CD4-positive, alpha-beta T cell (primary cell): ENCODE results near the gene PPM1H. TPM values are rescaled to one million over a fixed set of nuclear protein-coding genes. Genes with fewer than 3 reads are reported as not detected.

Source experiments
- ATAC-seq: fragments of 200-7000 bp; cut with Tn5 transposase; one replicate; pipeline ENCODE4 v1.10.0; 2022; ENCODE audit warnings: mild to moderate bottlenecking; ENCODE audit not compliant: poor library complexity
- CTCF ChIA-PET: fragments of 350-600 bp; sonication (Branson Sonifier 250); formaldehyde crosslinking; loops from one replicate; lab custom pipeline; 2021; ENCODE audit warnings: antibody characterized with exemption, inconsistent platforms; lab: Charles Lee
- POLR2A ChIA-PET: fragments of 350-600 bp; sonication (Branson Sonifier 250); formaldehyde crosslinking; loops from one replicate; lab custom pipeline; 2021; ENCODE audit warnings: antibody characterized with exemption, inconsistent platforms; lab: Charles Lee
- DNase-seq, 14 experiments: peaks; one replicate each; pipeline ENCODE4 v3.0.0-alpha.2; 2013 to 2020; ENCODE audit warnings: mixed read lengths in 2 of 14
- H3K27ac ChIP-seq, 2 donors: one replicate each; pipeline versions ENCODE4 v1.5.1 to v1.7.0; 2013; ENCODE audit warnings: low read length in 2 of 2, low read depth in 1 of 2, mild to moderate bottlenecking in 1 of 2
- H3K27me3 ChIP-seq, 2 experiments: 1 replicate in 1 of 2; 2 replicates in 1 of 2; pipeline versions ENCODE4 v1.6.1 to v1.7.0; 2013; ENCODE audit warnings: low read length in 2 of 2, control low read depth in 1 of 2, mild to moderate bottlenecking in 1 of 2, moderate library complexity in 1 of 2; ENCODE audit not compliant: insufficient read depth in 2 of 2, control insufficient read depth in 1 of 2
- H3K36me3 ChIP-seq: one replicate; pipeline ENCODE4 v1.6.1; 2013; ENCODE audit warnings: low read length, control low read depth; ENCODE audit not compliant: insufficient read depth
- H3K4me1 ChIP-seq: one replicate; pipeline ENCODE4 v1.6.1; 2013; ENCODE audit warnings: low read length, control low read depth; ENCODE audit not compliant: insufficient read depth
- H3K4me3 ChIP-seq: one replicate; pipeline ENCODE4 v1.5.1; 2013; ENCODE audit warnings: mild to moderate bottlenecking, low read length, moderate library complexity
- H3K9me3 ChIP-seq, 2 experiments: 1 replicate in 1 of 2; 2 replicates in 1 of 2; pipeline versions ENCODE4 v1.6.1 to v1.7.0; 2013; ENCODE audit warnings: low read length in 2 of 2, mild to moderate bottlenecking in 2 of 2, control low read depth in 1 of 2, moderate library complexity in 1 of 2; ENCODE audit not compliant: control insufficient read depth in 1 of 2, insufficient read depth in 1 of 2
- H3K27ac Mint-ChIP-seq: one replicate; pipeline ENCODE4 v1.8.0; 2020; ENCODE audit warnings: mixed read lengths
- H3K27me3 Mint-ChIP-seq: one replicate; pipeline ENCODE4 v1.8.0; 2021; ENCODE audit warnings: mixed read lengths
- H3K36me3 Mint-ChIP-seq: one replicate; pipeline ENCODE4 v1.8.0; 2021; ENCODE audit warnings: low read depth, mixed read lengths
- H3K4me1 Mint-ChIP-seq: one replicate; pipeline ENCODE4 v1.8.0; 2021; ENCODE audit warnings: low read depth, mixed read lengths
- H3K4me3 Mint-ChIP-seq: one replicate; pipeline ENCODE4 v1.8.0; 2020; ENCODE audit warnings: mild to moderate bottlenecking, mixed read lengths
- H3K9me3 Mint-ChIP-seq: one replicate; pipeline ENCODE4 v1.8.0; 2020; ENCODE audit warnings: mixed read lengths
- intact Hi-C, 2 experiments: fragments of 100-400 bp; cut with DNase I in 1 of 2; cut with micrococcal nuclease in 1 of 2; formaldehyde crosslinking; loops; one replicate each; pipeline versions ENCODE4 v1.15.1 to v1.9.0; 2023 to 2025; cut with DNase I, micrococcal nuclease
- total RNA-seq, 174 experiments: library from RNA in 2 of 174; stranded (reverse) in 2 of 174; gene quantifications; one replicate each; pipeline ENCODE4 v1.2.3 and lab custom pipeline; 2021 to 2026
- TF ChIP-seq, protein P1 (sequence below): fragments of 200-600 bp; IDR thresholded peaks from one replicate; pipeline ENCODE4 v1.8.0; 2022; ENCODE audit warnings: antibody characterized with exemption, mild to moderate bottlenecking

The PPM1H gene
- total RNA-seq, 2 experiments from 2014 or later, result not detected

DNA sequence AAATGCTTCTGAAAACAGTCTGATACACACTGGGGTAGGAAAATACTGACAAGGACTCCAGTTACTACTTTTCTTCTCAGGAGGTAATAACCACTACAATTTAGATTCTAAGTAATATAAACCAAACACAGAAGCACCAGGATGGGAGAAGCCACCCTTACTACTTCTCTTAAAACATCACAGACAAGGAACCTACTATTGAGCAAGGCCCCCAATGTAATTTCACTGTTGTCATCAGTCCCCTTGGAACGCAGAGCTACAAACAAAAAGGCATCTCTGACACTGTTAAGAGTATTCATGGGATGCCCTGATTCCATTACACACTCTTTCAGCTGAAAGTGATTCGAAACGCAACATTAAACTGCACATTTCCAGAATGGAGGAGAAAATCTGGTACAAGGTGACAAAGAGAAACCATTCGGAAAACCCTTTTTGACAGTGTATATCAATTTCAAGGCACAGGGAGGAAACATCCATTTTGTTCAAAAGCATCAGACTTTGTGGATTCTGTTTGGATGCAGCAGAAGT lies 185.9 kb downstream of the PPM1H start:
- ATAC-seq, result no peak
- H3K4me3 Mint-ChIP-seq, result no peak overlapping the region
- CTCF ChIA-PET, result no interaction called here

DNA sequence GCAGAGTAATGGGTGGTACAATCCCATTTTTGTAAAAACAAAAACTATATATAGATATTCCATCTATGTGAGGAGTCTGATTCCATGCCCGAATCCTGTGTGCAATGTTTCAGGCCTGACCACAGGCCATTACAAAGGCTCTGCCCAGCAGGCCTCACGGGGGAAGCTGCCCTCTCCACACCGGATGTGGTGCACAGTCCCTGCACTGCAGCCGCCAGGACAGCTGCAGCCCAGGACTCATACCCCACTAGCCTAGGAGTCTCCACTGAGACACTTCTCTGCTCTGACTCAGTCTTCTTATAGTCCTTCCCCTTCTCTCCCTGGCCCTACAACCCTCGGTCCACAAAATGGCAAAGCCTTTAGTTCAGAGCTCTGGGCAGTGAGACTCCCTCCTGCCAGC lies 190.4 kb downstream of the PPM1H start:
- H3K4me1 Mint-ChIP-seq, result peaks cover 5% of the 10 kb centered on the region
- H3K4me3 Mint-ChIP-seq, result no peak overlapping the region
- ATAC-seq (no peak), DNase-seq (peak in 2 of 14 experiments; percentile 26 to 51)
- H3K36me3 Mint-ChIP-seq, result no peaks in the 10 kb centered on the region
- Histone ChIP-seq H3K36me3 (no peaks in the 10 kb centered on the region), H3K4me3 (no peak overlapping the region), H3K27ac (no peak overlapping the region), H3K27me3 (no peaks in the 10 kb centered on the region), H3K9me3 (no peaks in the 10 kb centered on the region), H3K4me1 (no peaks in the 10 kb centered on the region)
- no peak overlapping the region for H3K27ac Mint-ChIP-seq
- no peaks in the 10 kb centered on the region for H3K9me3 Mint-ChIP-seq
- intact Hi-C loops, result no loop called here
- TF ChIP-seq, protein P1, sequence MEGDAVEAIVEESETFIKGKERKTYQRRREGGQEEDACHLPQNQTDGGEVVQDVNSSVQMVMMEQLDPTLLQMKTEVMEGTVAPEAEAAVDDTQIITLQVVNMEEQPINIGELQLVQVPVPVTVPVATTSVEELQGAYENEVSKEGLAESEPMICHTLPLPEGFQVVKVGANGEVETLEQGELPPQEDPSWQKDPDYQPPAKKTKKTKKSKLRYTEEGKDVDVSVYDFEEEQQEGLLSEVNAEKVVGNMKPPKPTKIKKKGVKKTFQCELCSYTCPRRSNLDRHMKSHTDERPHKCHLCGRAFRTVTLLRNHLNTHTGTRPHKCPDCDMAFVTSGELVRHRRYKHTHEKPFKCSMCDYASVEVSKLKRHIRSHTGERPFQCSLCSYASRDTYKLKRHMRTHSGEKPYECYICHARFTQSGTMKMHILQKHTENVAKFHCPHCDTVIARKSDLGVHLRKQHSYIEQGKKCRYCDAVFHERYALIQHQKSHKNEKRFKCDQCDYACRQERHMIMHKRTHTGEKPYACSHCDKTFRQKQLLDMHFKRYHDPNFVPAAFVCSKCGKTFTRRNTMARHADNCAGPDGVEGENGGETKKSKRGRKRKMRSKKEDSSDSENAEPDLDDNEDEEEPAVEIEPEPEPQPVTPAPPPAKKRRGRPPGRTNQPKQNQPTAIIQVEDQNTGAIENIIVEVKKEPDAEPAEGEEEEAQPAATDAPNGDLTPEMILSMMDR, result no peak
- POLR2A ChIA-PET, result no interaction called here
- CTCF ChIA-PET, result interaction anchor here (0.7 kb wide), 1 partner anchor 153 kb away, joined by 3 read pairs; no protein-coding TSS in a partner anchor
- no peaks in the 10 kb centered on the region for H3K27me3 Mint-ChIP-seq

More for the DNA sequence above, 185.9 kb downstream of the PPM1H start:
- POLR2A ChIA-PET, result interaction anchor here (1.0 kb wide), 1 partner anchor 146 kb away, joined by 3 read pairs; no protein-coding TSS in a partner anchor
- TF ChIP-seq, protein P1, result no peak
- intact Hi-C loops, result no loop called here
- Mint-ChIP-seq H3K27me3 (peaks cover 12% of the 10 kb centered on the region), H3K9me3 (no peaks in the 10 kb centered on the region), H3K27ac (no peak overlapping the region), H3K4me1 (no peaks in the 10 kb centered on the region), H3K36me3 (no peaks in the 10 kb centered on the region)
- no peak overlapping the region for H3K4me3 ChIP-seq
- no peaks in the 10 kb centered on the region for H3K4me1 ChIP-seq
- H3K9me3 ChIP-seq, result no peaks in the 10 kb centered on the region
- no peak for DNase-seq
- no peaks in the 10 kb centered on the region for H3K36me3 ChIP-seq
- H3K27me3 ChIP-seq, result no peaks in the 10 kb centered on the region
- H3K27ac ChIP-seq, result no peak overlapping the region

DNA sequence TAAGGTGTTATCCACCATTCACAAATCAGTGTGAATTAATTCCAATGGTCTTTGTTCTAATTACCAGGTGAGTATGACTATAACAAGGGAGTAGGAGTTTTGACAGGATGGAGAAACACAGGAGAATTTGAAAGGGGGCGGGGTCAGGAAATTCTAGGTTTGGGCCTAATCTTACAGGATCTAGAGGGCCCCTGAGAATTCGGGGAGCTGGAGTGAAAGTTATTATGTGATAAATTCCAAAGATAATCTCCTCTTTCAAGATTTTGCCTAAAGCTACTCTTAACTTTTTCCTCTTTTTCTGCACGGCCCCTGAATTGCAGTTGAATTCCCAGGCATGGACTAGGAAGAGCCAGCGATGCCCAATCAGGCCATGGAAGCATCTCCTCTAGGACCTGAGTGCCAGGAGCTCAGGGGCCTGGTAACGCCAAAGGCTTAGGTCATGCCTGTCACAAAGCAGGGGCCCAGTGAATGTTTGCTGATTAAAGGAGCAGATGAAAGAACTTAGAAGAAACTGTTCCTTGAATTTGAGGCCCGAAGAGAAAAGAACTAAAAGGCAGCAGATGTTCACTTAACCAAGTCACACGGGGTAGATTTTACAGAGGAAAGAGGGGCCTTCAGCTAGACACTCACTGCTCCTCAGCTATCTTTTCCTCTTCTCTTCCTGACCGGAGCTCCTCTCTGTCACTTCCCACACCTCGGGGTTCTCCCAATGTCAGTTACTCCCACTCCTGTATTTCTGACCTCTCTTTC lies 195.5 kb downstream of the PPM1H start:
- Histone ChIP-seq H3K27ac (no peak overlapping the region), H3K27me3 (no peaks in the 10 kb centered on the region), H3K4me1 (no peaks in the 10 kb centered on the region), H3K9me3 (no peaks in the 10 kb centered on the region), H3K4me3 (no peak overlapping the region), H3K36me3 (no peaks in the 10 kb centered on the region)
- intact Hi-C loops, result no loop called here
- Mint-ChIP-seq H3K27me3 (no peaks in the 10 kb centered on the region), H3K27ac (no peak overlapping the region), H3K9me3 (no peaks in the 10 kb centered on the region), H3K4me3 (no peak overlapping the region), H3K4me1 (peaks cover 5% of the 10 kb centered on the region), H3K36me3 (no peaks in the 10 kb centered on the region)
- POLR2A ChIA-PET, result no interaction called here
- CTCF ChIA-PET, result no interaction called here
- DNase-seq (no peak), ATAC-seq (no peak)
- TF ChIP-seq, protein P1, result no peak
